Ishikawa (cell line): ENCODE results near the gene URAD.

ENCODE experiments used
- CEBPB ChIP-seq: IDR thresholded peaks from 2 replicates; pipeline ENCODE4 v1.6.1; 2012
- CREB1 ChIP-seq: IDR thresholded peaks from 2 replicates; pipeline ENCODE4 v1.6.1; 2012; ENCODE audit warnings: low read depth
- EGR1 ChIP-seq: IDR thresholded peaks from 2 replicates; pipeline ENCODE4 v1.6.1; 2012
- EP300 ChIP-seq: IDR thresholded peaks from 2 replicates; pipeline ENCODE4 v1.6.1; 2012; ENCODE audit warnings: borderline replicate concordance
- FOXM1 ChIP-seq: IDR thresholded peaks from 2 replicates; pipeline ENCODE4 v1.6.1; 2012; ENCODE audit warnings: low read depth, borderline replicate concordance
- MAX ChIP-seq: IDR thresholded peaks from 2 replicates; pipeline ENCODE4 v1.6.1; 2012
- NFIC ChIP-seq: IDR thresholded peaks from 2 replicates; pipeline ENCODE4 v1.6.1; 2012
- RAD21 ChIP-seq: IDR thresholded peaks from 2 replicates; pipeline ENCODE4 v1.6.1; 2012; ENCODE audit warnings: low read depth
- REST ChIP-seq: IDR thresholded peaks from 2 replicates; pipeline ENCODE4 v1.6.1; 2012; ENCODE audit warnings: low read depth, mild to moderate bottlenecking
- TAF1 ChIP-seq: IDR thresholded peaks from 2 replicates; pipeline ENCODE4 v1.6.1; 2012; ENCODE audit warnings: low read depth, mild to moderate bottlenecking
- TCF12 ChIP-seq: IDR thresholded peaks from 2 replicates; pipeline ENCODE4 v1.6.1; 2012; ENCODE audit warnings: low read depth
- TEAD4 ChIP-seq: IDR thresholded peaks from 2 replicates; pipeline ENCODE4 v1.6.1; 2012
- USF1 ChIP-seq: IDR thresholded peaks from 2 replicates; pipeline ENCODE4 v1.6.1; 2012
- YY1 ChIP-seq: IDR thresholded peaks from 2 replicates; pipeline ENCODE4 v1.6.1; 2012; ENCODE audit warnings: low read depth
- ZBTB7A ChIP-seq: IDR thresholded peaks from 2 replicates; pipeline ENCODE4 v1.6.1; 2012; ENCODE audit warnings: low read depth

The URAD gene

GRCh38 chr13:27991881-27992280, 3.4 kb upstream of the URAD start:
- no peak for TF ChIP-seq RAD21

- TF ChIP-seq CREB1 (no peak), MAX (no peak), NFIC (no peak)
These were observed 2.9 kb downstream of the URAD start for GRCh38 chr13:27985600-27985999.

GRCh38 chr13:27982361-27982760, 6.1 kb downstream of the URAD start:
- TF ChIP-seq CEBPB, result no peak
- no peak for TF ChIP-seq FOXM1
- TF ChIP-seq YY1, result no peak
- TF ChIP-seq TCF12, result no peak
- TF ChIP-seq REST, result no peak
- TF ChIP-seq USF1, result no peak
- no peak for TF ChIP-seq EP300
- no peak for TF ChIP-seq CREB1
- TF ChIP-seq ZBTB7A, result no peak
- TF ChIP-seq MAX, result no peak
- TF ChIP-seq RAD21, result no peak
- no peak for TF ChIP-seq TAF1
- no peak for TF ChIP-seq NFIC

GRCh38 chr13:27981006-27981708, 7.3 kb downstream of the URAD start:
- no peak for TF ChIP-seq YY1
- no peak for TF ChIP-seq FOXM1
- no peak for TF ChIP-seq NFIC
- TF ChIP-seq MAX, result no peak
- no peak for TF ChIP-seq RAD21
- no peak for TF ChIP-seq TCF12
- no peak for TF ChIP-seq EP300
- TF ChIP-seq CREB1, result no peak
- no peak for TF ChIP-seq TAF1
- TF ChIP-seq EGR1, result no peak
- no peak for TF ChIP-seq TEAD4
- TF ChIP-seq USF1, result no peak

- TF ChIP-seq TCF12 (no peak), CEBPB (no peak), EGR1 (no peak), CREB1 (no peak), YY1 (no peak), USF1 (no peak), EP300 (no peak), MAX (no peak), TEAD4 (no peak), FOXM1 (no peak), ZBTB7A (no peak), TAF1 (no peak), NFIC (no peak), REST (no peak), RAD21 (no peak)
These were observed 8.1 kb downstream of the URAD start for GRCh38 chr13:27980280-27980998.
